K562 (cell line): ENCODE results near the gene HPD. TPM values are rescaled to one million over a fixed set of nuclear protein-coding genes. Genes with fewer than 3 reads are reported as not detected.
A peak's percentile ranks its signal among the peaks of the same experiment; 100 is the strongest.

Experiments
- BDP1 ChIP-seq: IDR thresholded peaks from 3 replicates; pipeline ENCODE4 v1.6.1; 2011; ENCODE audit not compliant: insufficient read length, insufficient read depth
- CBFB ChIP-seq: sonication (generic); formaldehyde crosslinking; IDR thresholded peaks from 2 replicates; pipeline ENCODE4 v1.4.0; 2020; ENCODE audit warnings: mild to moderate bottlenecking, missing genetic modification reagents
- CTBP1 ChIP-seq: fragments of 450-650 bp; IDR thresholded peaks from 2 replicates; pipeline ENCODE4 v1.6.1; 2016; ENCODE audit warnings: borderline replicate concordance
- EZH2 ChIP-seq: IDR thresholded peaks from 2 replicates; pipeline ENCODE4 v1.6.1; 2012; ENCODE audit warnings: low read depth, mild to moderate bottlenecking, inconsistent platforms, low read length, borderline replicate concordance
- MBD1 ChIP-seq: fragments of 250-450 bp; sonication (Bioruptor Pico); IDR thresholded peaks from 2 replicates; pipeline ENCODE4 v1.8.0; 2022; ENCODE audit warnings: inconsistent platforms
- NCOA4 ChIP-seq: fragments of 450-650 bp; IDR thresholded peaks from 2 replicates; pipeline ENCODE4 v1.6.1; 2018; ENCODE audit warnings: mild to moderate bottlenecking; ENCODE audit not compliant: partially characterized antibody
- NCOR1 ChIP-seq: fragments of 450-650 bp; IDR thresholded peaks from 2 replicates; pipeline ENCODE4 v1.6.1; 2016; ENCODE audit warnings: mild to moderate bottlenecking, moderate library complexity
- POU5F1 ChIP-seq: fragments of 150-350 bp; IDR thresholded peaks from 2 replicates; pipeline ENCODE4 v1.6.1; 2014; ENCODE audit warnings: borderline replicate concordance, low read length, low read depth, mild to moderate bottlenecking; ENCODE audit not compliant: partially characterized antibody
- SMAD4 ChIP-seq: fragments of 250-450 bp; sonication (Bioruptor Pico); conservative IDR thresholded peaks from 2 replicates; pipeline ENCODE4 v1.8.0; 2021; ENCODE audit warnings: inconsistent platforms, mild to moderate bottlenecking, moderate library complexity
- TEAD2 ChIP-seq: fragments of 450-650 bp; IDR thresholded peaks from 2 replicates; pipeline ENCODE4 v1.6.1; 2016; ENCODE audit warnings: missing genetic modification characterization, control low read depth, missing compliant biosample characterization
- ZMIZ1 ChIP-seq, 2 experiments: fragments of 150-350 bp in 1 of 2; IDR thresholded peaks; 2 replicates each; pipeline ENCODE4 v1.6.1; 2012 to 2016; ENCODE audit warnings: low read depth in 2 of 2, low read length in 2 of 2, mild to moderate bottlenecking in 1 of 2, moderate library complexity in 1 of 2
- ZNF324 ChIP-seq: fragments of 250-450 bp; sonication (Bioruptor Pico); IDR thresholded peaks from 2 replicates; pipeline ENCODE4 v1.4.0; 2020; ENCODE audit warnings: mild to moderate bottlenecking
- ZNF609 ChIP-seq: sonication (generic); formaldehyde crosslinking; IDR thresholded peaks from 2 replicates; pipeline ENCODE4 v1.8.1; 2023; ENCODE audit warnings: missing genetic modification reagents, mild to moderate bottlenecking, borderline replicate concordance
- ZNF644 ChIP-seq: fragments of 200-800 bp; sonication (Bioruptor generic); IDR thresholded peaks from 2 replicates; pipeline ENCODE4 v1.6.1; 2016; ENCODE audit warnings: low read depth, missing genetic modification characterization, missing compliant biosample characterization
- ZNF740 ChIP-seq, 3 experiments: fragments of 200-800 bp in 1 of 3; sonication (Bioruptor generic) in 1 of 3; sonication (generic) in 1 of 3; formaldehyde crosslinking in 1 of 3; IDR thresholded peaks; 2 replicates each; pipeline versions ENCODE4 v1.6.1 to v1.8.0; 2016 to 2022; ENCODE audit warnings: mild to moderate bottlenecking in 2 of 3, missing compliant biosample characterization in 2 of 3, missing genetic modification characterization in 2 of 3, missing genetic modification reagents in 1 of 3
- polyA plus RNA-seq, 8 experiments: library from polyadenylated mRNA; depleted of rRNA in 4 of 8; stranded (reverse) in 5 of 8; unstranded in 3 of 8; fragments of >200 nt; fragmentation: Nextera tagmentation in 2 of 8; fragmentation: Illumina TruSeq in 1 of 8; extraction: Ambion mirVana in 2 of 8; extraction: Trizol in 1 of 8; gene quantifications; 2 replicates each; pipeline versions ENCODE4 v1.2.1 to v1.2.3, GENCODE V29; 2011 to 2014; ENCODE audit warnings: inconsistent platforms in 1 of 8, missing spikeins in 1 of 8
- total RNA-seq, 7 experiments: library from RNA; depleted of rRNA in 6 of 7; stranded (reverse); fragments of >200 nt in 6 of 7; fragmentation: Illumina TruSeq in 2 of 7; extraction: Trizol in 2 of 7; gene quantifications; 2 replicates each; pipeline versions ENCODE4 v1.2.1 to v1.2.3, GENCODE V29; 2011 to 2021; ENCODE audit warnings: low replicate concordance in 1 of 7

The HPD gene
- total and polyA plus RNA-seq, 9 of the 15 experiments (the other 6 are each of a cell fraction or from before 2014, with no cell fraction given), result 0.06 to 0.29 (median 0.07) TPM; not detected in 4

- TF ChIP-seq ZNF609 (no peak), ZNF740 (CRISPR knock-in tag; IDR thresholded peaks at IDR 0.05) (no peak), ZNF740 (tag; IDR thresholded peaks at IDR 0.05) (no peak), ZNF324 (CRISPR knock-in tag) (no peak), NCOA4 (no peak), EZH2 (no peak), ZNF644 (tag) (no peak), MBD1 (no peak), POU5F1 (no peak), ZMIZ1 (IDR thresholded peaks at IDR 0.05; ENCODE audit: low read depth in 2 of 2, low read length in 2 of 2) (no peak), BDP1 (no peak), TEAD2 (tag) (no peak), CBFB (CRISPR knock-in tag) (no peak), CTBP1 (peak; percentile 67; the same call in 1 of the 2 replicates), NCOR1 (no peak), SMAD4 (CRISPR knock-in tag) (no peak)
Observed at GRCh38 chr12:121839106-121839992, 19.3 kb downstream of the HPD start (continued).
